ENCODE results near the gene ZNF229.
"Not testable (repeated sequence)": the region's sequence is repeated elsewhere in the genome, so short reads cannot be mapped to it uniquely, and the experiment has no call there.

ZNF229 gene

DNA sequence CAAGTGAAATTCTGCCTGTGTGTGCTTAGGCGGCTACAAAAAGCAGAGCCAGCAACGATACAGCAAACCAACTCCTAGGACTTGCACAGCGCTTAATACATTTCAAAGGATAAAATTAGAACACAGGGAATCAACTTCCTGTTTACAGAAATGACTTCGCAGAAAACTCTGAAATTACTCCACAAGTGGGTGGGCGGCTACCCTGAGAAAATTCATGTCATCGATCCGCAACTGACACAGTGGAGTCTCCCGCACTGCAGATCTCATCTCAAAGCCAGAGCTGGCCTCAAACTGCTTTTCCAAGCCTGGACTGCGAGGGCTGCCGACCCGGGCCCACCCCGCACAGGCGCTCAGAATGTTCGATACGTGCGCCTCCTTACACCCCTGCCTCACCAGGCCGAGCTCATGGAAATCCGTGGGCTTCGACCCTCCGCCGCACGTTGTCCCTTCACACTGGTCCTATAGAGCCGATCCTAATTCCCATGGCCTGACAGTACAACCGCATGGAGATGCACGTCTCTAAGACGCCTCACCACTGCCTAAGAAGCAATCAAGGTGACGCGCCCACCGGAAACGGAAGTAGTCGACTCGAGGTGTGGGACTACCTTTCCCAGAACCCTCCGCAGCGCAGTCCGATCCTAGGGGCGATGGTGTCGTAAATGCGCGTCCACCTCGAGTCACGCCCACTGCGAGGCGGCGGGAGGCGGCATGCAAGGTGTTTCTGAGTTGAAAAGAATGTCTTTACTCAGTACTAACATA lies at the start of gene ZNF229:
ZNF229 (minus strand) TSS at position 557 of the 759 bp plus-strand sequence. CDS start 5,625 bp downstream, outside the sequence.
- TF ChIP-seq, protein P1, sequence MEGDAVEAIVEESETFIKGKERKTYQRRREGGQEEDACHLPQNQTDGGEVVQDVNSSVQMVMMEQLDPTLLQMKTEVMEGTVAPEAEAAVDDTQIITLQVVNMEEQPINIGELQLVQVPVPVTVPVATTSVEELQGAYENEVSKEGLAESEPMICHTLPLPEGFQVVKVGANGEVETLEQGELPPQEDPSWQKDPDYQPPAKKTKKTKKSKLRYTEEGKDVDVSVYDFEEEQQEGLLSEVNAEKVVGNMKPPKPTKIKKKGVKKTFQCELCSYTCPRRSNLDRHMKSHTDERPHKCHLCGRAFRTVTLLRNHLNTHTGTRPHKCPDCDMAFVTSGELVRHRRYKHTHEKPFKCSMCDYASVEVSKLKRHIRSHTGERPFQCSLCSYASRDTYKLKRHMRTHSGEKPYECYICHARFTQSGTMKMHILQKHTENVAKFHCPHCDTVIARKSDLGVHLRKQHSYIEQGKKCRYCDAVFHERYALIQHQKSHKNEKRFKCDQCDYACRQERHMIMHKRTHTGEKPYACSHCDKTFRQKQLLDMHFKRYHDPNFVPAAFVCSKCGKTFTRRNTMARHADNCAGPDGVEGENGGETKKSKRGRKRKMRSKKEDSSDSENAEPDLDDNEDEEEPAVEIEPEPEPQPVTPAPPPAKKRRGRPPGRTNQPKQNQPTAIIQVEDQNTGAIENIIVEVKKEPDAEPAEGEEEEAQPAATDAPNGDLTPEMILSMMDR (IDR thresholded peaks at IDR 0.05; ENCODE audit: insufficient read depth, missing control alignments): no peak
- peak; percentile 92 for FAIRE-seq
- peak; percentile 80 for DNase-seq (ENCODE audit: insufficient read length, low spot score)

DNA sequence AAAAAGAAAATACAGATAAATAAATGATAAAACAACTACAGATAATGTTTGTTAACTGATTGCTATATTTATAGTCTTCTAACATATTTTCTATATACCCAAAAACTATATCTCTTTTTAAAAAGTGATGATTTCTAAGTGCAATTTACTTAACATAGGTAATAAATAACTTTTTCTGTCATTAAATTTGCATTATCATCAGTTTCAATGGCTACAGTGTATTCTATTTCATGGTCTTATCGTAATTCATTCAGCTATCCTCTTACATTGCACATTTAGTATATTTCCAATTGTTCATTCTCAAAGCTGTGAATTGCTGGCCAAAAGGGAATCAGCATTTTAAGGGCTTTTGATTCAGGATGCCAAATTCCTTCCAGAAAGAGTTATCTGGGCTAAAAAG lies 48.4 kb upstream of the ZNF229 start:
- TF ChIP-seq, protein P1 (IDR thresholded peaks at IDR 0.05; ENCODE audit: insufficient read depth, missing control alignments): no peak
- no peak for FAIRE-seq
- no peak for DNase-seq (ENCODE audit: insufficient read length, low spot score)

DNA sequence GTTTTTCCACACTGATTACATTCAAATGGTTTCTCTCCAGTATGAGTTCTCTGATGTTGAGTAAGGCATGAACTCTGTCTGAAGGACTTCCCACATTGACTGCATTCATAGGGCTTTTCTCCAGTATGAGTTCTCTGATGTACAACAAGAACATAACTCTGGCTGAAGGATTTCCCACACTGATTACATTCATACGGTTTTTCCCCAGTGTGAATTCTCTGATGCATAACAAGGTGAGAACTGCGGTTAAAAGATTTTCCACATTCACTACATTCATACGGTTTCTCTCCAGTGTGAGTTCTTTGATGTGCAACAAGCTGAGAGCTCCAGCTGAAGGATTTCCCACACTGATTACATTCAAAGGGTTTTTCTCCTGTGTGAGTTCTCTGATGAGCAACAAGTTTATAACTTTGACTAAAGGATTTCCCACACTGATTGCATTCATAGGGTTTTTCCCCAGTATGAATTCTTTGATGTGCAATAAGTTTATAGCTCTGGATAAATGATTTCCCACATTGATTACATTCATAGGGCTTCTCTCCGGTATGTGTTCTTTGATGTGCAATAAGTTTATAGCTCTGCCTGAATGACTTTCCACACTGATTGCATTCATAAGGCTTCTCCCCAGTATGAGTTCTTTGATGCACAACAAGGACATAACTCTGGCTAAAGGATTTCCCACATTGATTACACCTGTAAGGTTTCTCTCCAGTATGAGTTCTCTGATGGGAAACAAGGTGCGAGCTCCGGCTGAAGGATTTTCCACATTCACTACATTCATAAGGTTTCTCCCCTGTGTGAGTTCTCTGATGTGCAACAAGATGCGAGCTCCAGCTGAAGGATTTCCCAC lies 28.5 kb upstream of the ZNF229 start:
- DNase-seq (ENCODE audit: insufficient read length, low spot score) (no peak), FAIRE-seq (no peak)
- TF ChIP-seq, protein P1 (IDR thresholded peaks at IDR 0.05; ENCODE audit: insufficient read depth, missing control alignments): no peak

DNA sequence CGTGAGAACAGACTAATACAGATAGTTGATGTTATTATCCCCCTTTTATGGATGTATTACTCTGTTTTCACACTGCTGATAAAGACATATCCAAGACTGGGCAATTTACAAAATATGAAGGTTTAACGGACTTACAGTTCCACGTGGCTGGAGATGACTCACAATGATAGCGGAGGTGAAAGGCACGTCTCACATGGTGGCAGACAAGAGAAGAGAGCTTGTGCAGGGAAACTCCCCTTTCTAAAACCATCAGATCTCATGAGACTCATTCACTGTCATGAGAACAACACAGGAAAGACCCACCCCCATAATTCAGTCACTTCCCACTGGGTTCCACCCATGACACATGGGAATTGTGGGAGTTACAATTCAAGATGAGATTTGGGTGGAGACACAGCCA lies 20.5 kb upstream of the ZNF229 start:
- not testable (repeated sequence) for FAIRE-seq; DNase-seq (ENCODE audit: insufficient read length, low spot score)

DNA sequence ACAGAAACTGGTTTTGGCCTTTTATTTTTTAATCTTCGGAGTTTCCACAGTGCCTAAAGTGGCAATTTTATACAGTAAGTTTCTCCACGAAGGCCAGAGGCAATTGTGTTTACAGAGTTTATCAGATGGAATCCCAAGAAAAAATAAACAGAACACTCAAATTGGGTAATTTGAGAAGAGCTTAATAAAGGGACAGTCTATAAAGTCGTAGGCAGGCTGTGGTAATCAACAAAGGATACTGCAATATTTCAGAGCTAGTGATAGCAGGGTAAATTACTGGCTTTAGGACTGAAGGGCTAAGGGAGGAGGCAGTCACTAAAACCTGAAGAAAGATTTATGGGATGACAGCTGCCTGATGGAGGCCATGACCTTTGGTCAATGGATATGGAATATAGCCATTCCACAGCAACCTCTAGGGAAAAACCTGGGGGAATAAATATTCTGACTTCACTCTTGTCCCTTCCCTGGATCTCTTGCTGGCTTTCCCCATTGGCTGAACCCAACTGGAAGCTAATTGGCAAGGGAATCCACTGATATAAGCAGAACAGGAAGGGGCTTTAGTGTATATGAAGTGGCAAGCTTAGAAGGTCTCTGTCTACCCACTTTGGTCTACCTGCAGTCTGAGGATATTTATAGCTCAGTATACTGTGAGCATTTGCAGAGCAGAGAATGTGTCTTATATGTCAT lies 14.5 kb upstream of the ZNF229 start:
- FAIRE-seq; DNase-seq (ENCODE audit: insufficient read length, low spot score): not testable (repeated sequence)

DNA sequence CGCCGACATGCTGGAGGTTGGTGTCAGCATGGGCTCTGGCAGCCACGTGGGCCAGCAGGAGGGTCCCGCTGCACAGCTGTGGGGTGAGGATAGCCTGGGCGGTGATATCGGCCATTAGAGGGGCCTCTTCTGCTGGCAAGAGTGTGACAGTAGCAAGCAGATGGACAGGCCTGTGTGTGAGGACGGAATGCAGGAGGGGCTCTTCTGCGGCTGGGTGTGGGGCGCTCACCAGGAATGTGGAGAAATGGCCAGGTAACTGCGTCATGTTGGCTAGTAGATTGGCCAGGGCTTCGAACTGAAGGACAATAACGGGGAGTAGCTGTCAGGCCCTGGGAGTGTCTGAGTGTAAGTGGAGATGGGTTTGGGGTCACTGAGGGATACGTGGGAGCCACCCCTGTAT lies 7.7 kb upstream of the ZNF229 start:
- not testable (repeated sequence) for FAIRE-seq; DNase-seq (ENCODE audit: insufficient read length, low spot score)

DNA sequence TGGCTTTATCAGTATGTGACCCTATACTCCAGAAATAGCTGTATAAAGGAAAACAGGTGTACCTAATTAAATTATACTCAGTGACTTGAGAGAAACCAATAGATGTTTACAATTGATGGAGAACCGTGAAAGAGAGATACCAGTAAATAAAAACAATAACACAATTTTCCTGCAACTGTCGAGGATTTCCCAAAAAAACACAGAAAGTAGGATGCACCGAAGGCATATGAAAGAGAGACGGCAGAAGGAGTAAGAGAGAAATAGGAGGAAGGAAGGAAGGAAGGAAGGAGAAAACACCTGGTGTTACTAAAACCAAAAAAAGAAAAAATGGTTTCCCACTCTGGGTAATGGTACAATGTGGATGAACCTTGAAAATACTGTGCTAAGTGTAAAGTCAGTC lies 6.8 kb upstream of the ZNF229 start:
- TF ChIP-seq, protein P1 (IDR thresholded peaks at IDR 0.05; ENCODE audit: insufficient read depth, missing control alignments): no peak
- FAIRE-seq (no peak), DNase-seq (ENCODE audit: insufficient read length, low spot score) (no peak)

DNA sequence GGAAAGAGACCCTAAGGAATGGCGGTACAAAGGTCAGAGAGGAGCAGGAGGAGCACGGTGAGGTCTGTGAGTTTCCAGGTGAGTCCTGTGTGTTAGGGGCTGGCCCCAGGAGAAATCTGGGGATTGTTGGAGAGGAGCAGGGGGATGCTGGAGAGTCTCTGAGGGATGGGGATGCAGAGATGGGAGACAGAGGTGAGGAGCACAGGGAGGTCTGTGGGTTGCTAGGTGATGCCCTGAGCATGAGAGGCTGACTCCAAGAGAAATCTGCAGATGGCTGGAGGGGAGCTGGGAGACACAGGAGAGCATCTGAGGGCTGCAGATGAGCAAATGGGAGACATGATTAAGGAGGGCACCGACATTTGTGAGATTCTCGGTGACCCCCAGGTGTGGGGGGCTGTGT lies 4.1 kb upstream of the ZNF229 start:
- no peak for DNase-seq (ENCODE audit: insufficient read length, low spot score)
- no peak for FAIRE-seq
- TF ChIP-seq, protein P1 (IDR thresholded peaks at IDR 0.05; ENCODE audit: insufficient read depth, missing control alignments): no peak

Measured in D721Med (cell line).